HUES6 (cell line): ENCODE results near the gene HMGCL.
"Not testable (repeated sequence)": the region's sequence is repeated elsewhere in the genome, so short reads cannot be mapped to it uniquely, and the experiment has no call there.

Experiments used
- H3K27ac ChIP-seq: 2 replicates; pipeline ENCODE4 v1.7.0; 2013; ENCODE audit warnings: low read depth, mild to moderate bottlenecking, low read length, inconsistent platforms
- H3K27me3 ChIP-seq: 2 replicates; pipeline ENCODE4 v1.6.1; 2013; ENCODE audit warnings: low read length; ENCODE audit not compliant: control insufficient read depth, insufficient read depth
- H3K36me3 ChIP-seq: 2 replicates; pipeline ENCODE4 v1.6.1; 2013; ENCODE audit warnings: low read length; ENCODE audit not compliant: control insufficient read depth, insufficient read depth
- H3K4me1 ChIP-seq: 2 replicates; pipeline ENCODE4 v1.6.1; 2013; ENCODE audit warnings: low read length; ENCODE audit not compliant: control insufficient read depth, insufficient read depth
- H3K4me3 ChIP-seq: 2 replicates; pipeline ENCODE4 v1.5.1; 2013; ENCODE audit warnings: low read depth, low read length
- H3K9ac ChIP-seq: one replicate; pipeline ENCODE4 v1.6.1; 2013; ENCODE audit warnings: mild to moderate bottlenecking, low read length
- H3K9me3 ChIP-seq: 2 replicates; pipeline ENCODE4 v1.6.1; 2013; ENCODE audit warnings: low read depth, low read length; ENCODE audit not compliant: control insufficient read depth, insufficient read depth

Gene HMGCL

GRCh38 chr1:23826590-23826989 lies 1.4 kb upstream of the HMGCL start:
- not testable (repeated sequence) for H3K9ac ChIP-seq, H3K27me3 ChIP-seq, H3K4me1 ChIP-seq

GRCh38 chr1:23825762-23826522 lies 713 bp upstream of the HMGCL start:
- Histone ChIP-seq H3K4me3 (peak overlapping the region; percentile 91), H3K36me3 (no peaks in the 10 kb centered on the region), H3K27ac (no peak overlapping the region), H3K9me3 (no peaks in the 10 kb centered on the region), H3K9ac (no peak overlapping the region), H3K4me1 (0 out of 2 replicates have a peak, but pooled peaks cover 3% of the 10 kb centered on the region), H3K27me3 (no peaks in the 10 kb centered on the region)

More at GRCh38 chr1:23826590-23826989, 1.4 kb upstream of the HMGCL start:
- not testable (repeated sequence) for H3K9me3 ChIP-seq, H3K4me3 ChIP-seq, H3K27ac ChIP-seq, H3K36me3 ChIP-seq

- H3K36me3 ChIP-seq, result no peaks in the 10 kb centered on the region
- 0 out of 2 replicates have a peak, but pooled peaks cover 3% of the 10 kb centered on the region for H3K4me1 ChIP-seq
- no peaks in the 10 kb centered on the region for H3K27me3 ChIP-seq
- H3K27ac ChIP-seq, result peak overlapping the region; percentile 69; the same call in 1 of the 2 replicates
- H3K4me3 ChIP-seq, result peak overlapping the region; percentile 91
- peak overlapping the region; percentile 97 for H3K9ac ChIP-seq
- no peaks in the 10 kb centered on the region for H3K9me3 ChIP-seq
Observed at GRCh38 chr1:23824711-23825075, 536 bp downstream of the HMGCL start.

- Histone ChIP-seq H3K27me3 (no peaks in the 10 kb centered on the region), H3K4me3 (no peak overlapping the region), H3K9me3 (no peaks in the 10 kb centered on the region), H3K27ac (no peak overlapping the region), H3K4me1 (0 out of 2 replicates have a peak, but pooled peaks cover 3% of the 10 kb centered on the region), H3K9ac (no peak overlapping the region), H3K36me3 (no peaks in the 10 kb centered on the region)
Observed at GRCh38 chr1:23823767-23824166, 1.5 kb downstream of the HMGCL start.

- peaks cover 30% of the 10 kb centered on the region for H3K36me3 ChIP-seq
- no peak overlapping the region for H3K9ac ChIP-seq
- H3K27ac ChIP-seq, result no peak overlapping the region
Observed at GRCh38 chr1:23817633-23818032, 7.6 kb downstream of the HMGCL start.

GRCh38 chr1:23816906-23817305 lies 8.3 kb downstream of the HMGCL start:
- H3K4me3 ChIP-seq, result no peak overlapping the region
- H3K9ac ChIP-seq, result no peak overlapping the region
- H3K27me3 ChIP-seq, result no peaks in the 10 kb centered on the region
- H3K36me3 ChIP-seq, result peaks cover 33% of the 10 kb centered on the region
- H3K9me3 ChIP-seq, result no peaks in the 10 kb centered on the region
- no peak overlapping the region for H3K27ac ChIP-seq
- no peaks in the 10 kb centered on the region for H3K4me1 ChIP-seq

More at GRCh38 chr1:23817633-23818032, 7.6 kb downstream of the HMGCL start:
- Histone ChIP-seq H3K4me1 (no peaks in the 10 kb centered on the region), H3K9me3 (no peaks in the 10 kb centered on the region), H3K27me3 (no peaks in the 10 kb centered on the region), H3K4me3 (no peak overlapping the region)

GRCh38 chr1:23816361-23816760 lies 8.9 kb downstream of the HMGCL start:
- Histone ChIP-seq H3K9ac (no peak overlapping the region), H3K27me3 (no peaks in the 10 kb centered on the region), H3K36me3 (peaks cover 33% of the 10 kb centered on the region), H3K4me3 (no peak overlapping the region), H3K27ac (no peak overlapping the region), H3K4me1 (no peaks in the 10 kb centered on the region), H3K9me3 (no peaks in the 10 kb centered on the region)

GRCh38 chr1:23814016-23814415 lies 11.2 kb downstream of the HMGCL start:
- Histone ChIP-seq H3K36me3 (peaks cover 33% of the 10 kb centered on the region), H3K4me1 (0 out of 2 replicates have a peak, but pooled peaks cover 4% of the 10 kb centered on the region), H3K9ac (no peak overlapping the region), H3K4me3 (no peak overlapping the region), H3K27me3 (no peaks in the 10 kb centered on the region), H3K9me3 (no peaks in the 10 kb centered on the region), H3K27ac (no peak overlapping the region)

GRCh38 chr1:23810818-23811540 lies 14.2 kb downstream of the HMGCL start:
- Histone ChIP-seq H3K27ac (no peak overlapping the region), H3K4me1 (0 out of 2 replicates have a peak, but pooled peaks cover 4% of the 10 kb centered on the region), H3K36me3 (peaks cover 18% of the 10 kb centered on the region), H3K9ac (no peak overlapping the region), H3K4me3 (no peak overlapping the region), H3K27me3 (no peaks in the 10 kb centered on the region), H3K9me3 (no peaks in the 10 kb centered on the region)

- H3K4me3 ChIP-seq, result no peak overlapping the region
- H3K9me3 ChIP-seq, result no peaks in the 10 kb centered on the region
- H3K27me3 ChIP-seq, result no peaks in the 10 kb centered on the region
- peaks cover 16% of the 10 kb centered on the region for H3K36me3 ChIP-seq
- H3K4me1 ChIP-seq, result 0 out of 2 replicates have a peak, but pooled peaks cover 4% of the 10 kb centered on the region
- no peak overlapping the region for H3K9ac ChIP-seq
- no peak overlapping the region for H3K27ac ChIP-seq
Observed at GRCh38 chr1:23809751-23810171, 15.5 kb downstream of the HMGCL start.

GRCh38 chr1:23807453-23807852 lies 17.8 kb downstream of the HMGCL start:
- H3K4me3 ChIP-seq, result no peak overlapping the region
- no peak overlapping the region for H3K9ac ChIP-seq
- no peaks in the 10 kb centered on the region for H3K27me3 ChIP-seq
- H3K9me3 ChIP-seq, result no peaks in the 10 kb centered on the region
- no peak overlapping the region for H3K27ac ChIP-seq
- H3K4me1 ChIP-seq, result 0 out of 2 replicates have a peak, but pooled peaks cover 4% of the 10 kb centered on the region
- peaks cover 6% of the 10 kb centered on the region for H3K36me3 ChIP-seq
